Right lobe of liver (tissue), 4 donors: ENCODE data around the gene DONSON.

ENCODE experiments used
- POLR2A ChIP-seq: fragments of 450-650 bp; IDR thresholded peaks from one replicate; pipeline ENCODE4 v1.6.1; 2017; ENCODE audit warnings: antibody characterized with exemption, mild to moderate bottlenecking
- TF ChIP-seq, protein P1 (sequence below), 4 donors: fragments of 200-600 bp in 3 of 4; fragments of 450-650 bp in 1 of 4; IDR thresholded peaks; one replicate each; pipeline versions ENCODE4 v1.5.1 to v1.8.0; 2016 to 2022; ENCODE audit warnings: antibody characterized with exemption in 4 of 4, mild to moderate bottlenecking in 2 of 4
- donor health status: DM: no; HTN: no; CAD: no.
- donor health status: DM: no; HTN: no; CAD: no.
- donor health status: DM: no; HTN: yes; CAD: no.

DNA sequence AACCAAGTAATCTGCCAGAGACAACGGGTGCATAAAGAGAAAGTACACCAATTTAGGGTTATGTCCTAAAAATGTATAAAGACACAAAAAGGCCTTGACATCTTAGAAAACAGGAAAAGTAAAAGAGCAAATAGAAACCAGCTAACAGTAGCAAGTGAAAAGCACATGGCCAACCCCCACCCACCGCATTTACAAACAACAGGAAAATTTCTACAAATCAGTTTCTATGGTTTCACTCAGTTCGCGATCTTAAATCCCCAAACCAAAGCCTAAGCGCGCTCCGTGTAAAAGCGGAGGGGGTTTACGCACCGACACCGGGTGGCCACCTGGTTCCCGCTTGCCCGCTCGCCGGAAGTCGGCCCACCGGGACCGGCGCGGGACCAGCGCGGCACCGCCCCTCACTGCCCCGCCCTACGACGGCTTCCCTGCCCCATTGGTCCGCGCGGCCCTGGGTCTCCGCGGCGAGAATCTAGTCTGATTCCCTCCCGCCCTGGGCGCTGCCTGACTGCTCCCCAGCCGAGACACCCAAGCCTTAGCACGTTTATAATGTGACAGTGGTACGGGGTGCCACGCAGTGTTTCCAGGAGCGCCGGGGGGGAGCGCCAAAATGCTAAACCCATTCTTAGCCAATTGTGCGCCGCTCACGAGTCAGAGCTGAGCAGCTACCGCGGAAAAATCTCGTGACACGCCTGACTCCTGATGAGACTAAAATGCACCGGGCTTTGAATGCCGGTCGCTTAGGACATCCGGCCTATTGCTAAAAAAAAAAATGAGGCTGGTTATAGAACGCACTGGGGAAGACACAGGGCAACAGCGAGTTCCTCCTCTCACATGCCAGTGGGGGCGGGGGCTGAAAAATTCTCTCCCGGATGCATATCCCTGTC is 46.5 kb downstream of the DONSON start, which contains the start of gene GART:
- TF ChIP-seq, protein P1, sequence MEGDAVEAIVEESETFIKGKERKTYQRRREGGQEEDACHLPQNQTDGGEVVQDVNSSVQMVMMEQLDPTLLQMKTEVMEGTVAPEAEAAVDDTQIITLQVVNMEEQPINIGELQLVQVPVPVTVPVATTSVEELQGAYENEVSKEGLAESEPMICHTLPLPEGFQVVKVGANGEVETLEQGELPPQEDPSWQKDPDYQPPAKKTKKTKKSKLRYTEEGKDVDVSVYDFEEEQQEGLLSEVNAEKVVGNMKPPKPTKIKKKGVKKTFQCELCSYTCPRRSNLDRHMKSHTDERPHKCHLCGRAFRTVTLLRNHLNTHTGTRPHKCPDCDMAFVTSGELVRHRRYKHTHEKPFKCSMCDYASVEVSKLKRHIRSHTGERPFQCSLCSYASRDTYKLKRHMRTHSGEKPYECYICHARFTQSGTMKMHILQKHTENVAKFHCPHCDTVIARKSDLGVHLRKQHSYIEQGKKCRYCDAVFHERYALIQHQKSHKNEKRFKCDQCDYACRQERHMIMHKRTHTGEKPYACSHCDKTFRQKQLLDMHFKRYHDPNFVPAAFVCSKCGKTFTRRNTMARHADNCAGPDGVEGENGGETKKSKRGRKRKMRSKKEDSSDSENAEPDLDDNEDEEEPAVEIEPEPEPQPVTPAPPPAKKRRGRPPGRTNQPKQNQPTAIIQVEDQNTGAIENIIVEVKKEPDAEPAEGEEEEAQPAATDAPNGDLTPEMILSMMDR (IDR thresholded peaks at IDR 0.05) = no peak
- TF ChIP-seq POLR2A = peak; percentile 57
